Nephron progenitor cell (in vitro differentiated cells): ENCODE results near the gene RGMA.

Source experiments
- DNase-seq: peaks from one replicate; pipeline ENCODE4 v3.0.0; 2021
- H3K27ac Mint-ChIP-seq: 2 replicates; pipeline ENCODE4 v1.8.0; 2021; ENCODE audit warnings: mild to moderate bottlenecking, moderate library complexity, mixed read lengths
- H3K27me3 Mint-ChIP-seq: 2 replicates; pipeline ENCODE4 v1.8.0; 2021; ENCODE audit warnings: mild to moderate bottlenecking, low read depth, mixed read lengths; ENCODE audit not compliant: poor library complexity
- H3K36me3 Mint-ChIP-seq: 2 replicates; pipeline ENCODE4 v1.8.0; 2021; ENCODE audit warnings: low read depth, mixed read lengths
- H3K4me1 Mint-ChIP-seq: 2 replicates; pipeline ENCODE4 v1.8.0; 2021; ENCODE audit warnings: mixed read lengths
- H3K4me3 Mint-ChIP-seq: 2 replicates; pipeline ENCODE4 v1.8.0; 2021; ENCODE audit warnings: mild to moderate bottlenecking, moderate library complexity, mixed read lengths
- H3K9me3 Mint-ChIP-seq: 2 replicates; pipeline ENCODE4 v1.8.0; 2021; ENCODE audit warnings: mild to moderate bottlenecking, moderate library complexity, mixed read lengths
- CTCF ChIP-seq: fragments of 200-600 bp; sonication (generic); IDR thresholded peaks from 2 replicates; pipeline ENCODE4 v1.5.0; 2021; ENCODE audit warnings: antibody characterized with exemption

RGMA gene

GRCh38 chr15:93109336-93110102 lies 20.5 kb upstream of the RGMA start:
- Mint-ChIP-seq H3K4me1 (peaks cover 16% of the 10 kb centered on the region), H3K4me3 (peak overlapping the region; percentile 65), H3K27me3 (peaks cover 66% of the 10 kb centered on the region), H3K9me3 (no peaks in the 10 kb centered on the region), H3K27ac (no peak overlapping the region), H3K36me3 (no peaks in the 10 kb centered on the region)
- DNase-seq, result peak; percentile 38
- TF ChIP-seq CTCF, result no peak

- peaks cover 16% of the 10 kb centered on the region for H3K4me1 Mint-ChIP-seq
- H3K27ac Mint-ChIP-seq, result no peak overlapping the region
- H3K36me3 Mint-ChIP-seq, result no peaks in the 10 kb centered on the region
- H3K4me3 Mint-ChIP-seq, result no peak overlapping the region
- no peaks in the 10 kb centered on the region for H3K9me3 Mint-ChIP-seq
- DNase-seq, result no peak
- peaks cover 74% of the 10 kb centered on the region for H3K27me3 Mint-ChIP-seq
- TF ChIP-seq CTCF, result no peak
Measured at GRCh38 chr15:93107646-93108045, 18.6 kb upstream of the RGMA start.

- Mint-ChIP-seq H3K4me3 (no peak overlapping the region), H3K36me3 (no peaks in the 10 kb centered on the region)
Measured at GRCh38 chr15:93105485-93105884, 16.5 kb upstream of the RGMA start.

GRCh38 chr15:93103823-93104222 lies 14.8 kb upstream of the RGMA start:
- Mint-ChIP-seq H3K4me1 (peaks cover 3% of the 10 kb centered on the region), H3K27ac (no peak overlapping the region), H3K9me3 (peaks cover 1% of the 10 kb centered on the region), H3K36me3 (no peaks in the 10 kb centered on the region), H3K27me3 (peaks cover 46% of the 10 kb centered on the region), H3K4me3 (no peak overlapping the region)
- DNase-seq, result no peak
- no peak for TF ChIP-seq CTCF

More at GRCh38 chr15:93105485-93105884, 16.5 kb upstream of the RGMA start:
- Mint-ChIP-seq H3K27me3 (peaks cover 63% of the 10 kb centered on the region), H3K27ac (no peak overlapping the region), H3K9me3 (no peaks in the 10 kb centered on the region), H3K4me1 (peaks cover 12% of the 10 kb centered on the region)
- no peak for DNase-seq
- TF ChIP-seq CTCF, result no peak

- Mint-ChIP-seq H3K9me3 (peaks cover 11% of the 10 kb centered on the region), H3K27me3 (peaks cover 30% of the 10 kb centered on the region), H3K27ac (no peak overlapping the region)
Measured at GRCh38 chr15:93102211-93102610, 13.2 kb upstream of the RGMA start.

More at GRCh38 chr15:93102211-93102610, 13.2 kb upstream of the RGMA start:
- H3K4me1 Mint-ChIP-seq, result no peaks in the 10 kb centered on the region
- no peaks in the 10 kb centered on the region for H3K36me3 Mint-ChIP-seq
- TF ChIP-seq CTCF, result no peak
- DNase-seq, result no peak
- no peak overlapping the region for H3K4me3 Mint-ChIP-seq
